GM12878 (cell line): Measurements from ENCODE around the gene NFATC2. TPM values are rescaled to one million over a fixed set of nuclear protein-coding genes. Genes with fewer than 3 reads are reported as not detected.

Experiments
- ATAC-seq: fragments of 200-7000 bp; cut with Tn5 transposase; 3 replicates; pipeline ENCODE4 v1.9.1; 2020; ENCODE audit warnings: mild to moderate bottlenecking, moderate library complexity
- BruUV-seq: library from RNA; stranded (reverse); fragments of 400-500 nt; replicated peaks from 2 replicates; lab custom pipeline; 2021; lab: Mats Ljungman, UMichigan
- CTCF ChIA-PET: fragments of 300-600 bp; sonication (Branson Sonifier 250); formaldehyde crosslinking; extraction: SDS; loops from one replicate; lab custom pipeline; 2021; ENCODE audit warnings: inconsistent platforms; lab: Yijun Ruan, JAX
- POLR2A ChIA-PET: fragments of 350-600 bp; formaldehyde crosslinking; extraction: SDS; loops from one replicate; lab custom pipeline; 2021; ENCODE audit warnings: inconsistent platforms; lab: Charles Lee
- RAD21 ChIA-PET: fragments of 300-600 bp; sonication (Branson Sonifier 250); formaldehyde crosslinking; loops from one replicate; lab custom pipeline; 2023; ENCODE audit warnings: antibody characterized with exemption; ENCODE audit not compliant: unreplicated experiment; lab: Charles Lee
- SMC1A ChIA-PET: fragments of 300-600 bp; sonication (Branson Sonifier 250); formaldehyde crosslinking; loops from one replicate; lab custom pipeline; 2023; ENCODE audit not compliant: unreplicated experiment, uncharacterized antibody; lab: Charles Lee
- DNase-seq: peaks from one replicate; pipeline ENCODE4 v3.0.0-alpha.2; 2011; ENCODE audit warnings: low read depth, low spot score
- FAIRE-seq: peaks from 3 replicates; lab custom pipeline; 2011; peaks lifted over from hg19 to GRCh38; lab: Jason Lieb, UNC
- H2AFZ ChIP-seq: 2 replicates; pipeline ENCODE4 v1.6.0; 2011; ENCODE audit warnings: low read depth, low read length, control low read depth; ENCODE audit not compliant: control insufficient read depth
- H3K27ac ChIP-seq: 2 replicates; pipeline ENCODE4 v1.5.1; 2011; ENCODE audit warnings: control low read depth; ENCODE audit not compliant: control insufficient read depth, insufficient read depth
- H3K27me3 ChIP-seq, 2 experiments: replicated peaks in 1 of 2; 2 replicates each; pipeline versions ENCODE4 v1.6.0 to v1.6.1; 2011; ENCODE audit warnings: low read length in 1 of 2; ENCODE audit not compliant: control insufficient read depth in 2 of 2, insufficient read depth in 2 of 2
- H3K36me3 ChIP-seq, 2 experiments: 2 replicates each; pipeline ENCODE4 v1.5.1; 2011; ENCODE audit warnings: low read length in 1 of 2; ENCODE audit not compliant: control insufficient read depth in 2 of 2, insufficient read depth in 2 of 2
- H3K4me1 ChIP-seq: 2 replicates; pipeline ENCODE4 v1.6.1; 2011; ENCODE audit warnings: mild to moderate bottlenecking, low read length, moderate library complexity, mixed read lengths; ENCODE audit not compliant: control insufficient read depth, insufficient read depth
- H3K4me2 ChIP-seq: 2 replicates; pipeline ENCODE4 v1.6.0; 2011; ENCODE audit warnings: control low read depth; ENCODE audit not compliant: control insufficient read depth, insufficient read depth
- H3K4me3 ChIP-seq: fragments of 200-600 bp; sonication (generic); 2 replicates; pipeline ENCODE4 v1.5.1; 2016
- H3K79me2 ChIP-seq: 2 replicates; pipeline ENCODE4 v1.6.0; 2011; ENCODE audit warnings: low read length; ENCODE audit not compliant: control insufficient read depth, insufficient read depth
- H3K9ac ChIP-seq: 2 replicates; pipeline ENCODE4 v1.8.0; 2011; ENCODE audit warnings: low read length, control low read depth, mixed read lengths; ENCODE audit not compliant: control insufficient read depth, insufficient read depth
- H3K9me3 ChIP-seq: replicated peaks from 3 replicates; pipeline ENCODE4 v1.5.1; 2011; ENCODE audit warnings: mild to moderate bottlenecking, low read length; ENCODE audit not compliant: control insufficient read depth, insufficient read depth
- H4K20me1 ChIP-seq: 2 replicates; pipeline ENCODE4 v1.6.0; 2011; ENCODE audit not compliant: control insufficient read depth, insufficient read depth
- BACH1 ChIP-seq: fragments of 450-650 bp; IDR thresholded peaks from 2 replicates; pipeline ENCODE4 v1.6.1; 2017; ENCODE audit warnings: mild to moderate bottlenecking, borderline replicate concordance
- BMI1 ChIP-seq: fragments of 450-650 bp; IDR thresholded peaks from 2 replicates; pipeline ENCODE4 v1.6.1; 2016; ENCODE audit warnings: mild to moderate bottlenecking, moderate library complexity, borderline replicate concordance
- EED ChIP-seq: sonication (generic); IDR thresholded peaks from 2 replicates; pipeline ENCODE4 v1.6.1; 2016; ENCODE audit warnings: antibody characterized with exemption, low read depth
- ZBED1 ChIP-seq: IDR thresholded peaks from 2 replicates; pipeline ENCODE4 v1.6.1; 2016; ENCODE audit warnings: borderline replicate concordance
- ZNF217 ChIP-seq: fragments of 450-650 bp; IDR thresholded peaks from 2 replicates; pipeline ENCODE4 v1.6.1; 2017; ENCODE audit warnings: antibody characterized with exemption, mild to moderate bottlenecking
- WGBS: methylation state at CpG from one replicate; pipeline ENCODE4 v1.1.6; 2016; ENCODE audit warnings: low lambda C conversion rate; ENCODE audit not compliant: insufficient replicate concordance, insufficient coverage; ENCODE audit errors: missing lambda C conversion rate; 5-methylcytosine and 5-hydroxymethylcytosine counted together
- in situ Hi-C: fragments of 300-500 bp; cut with MboI; formaldehyde crosslinking; loops from 9 replicates; pipeline ENCODE4 v1.14.3; 2018; ENCODE audit warnings: mixed read lengths
- intact Hi-C: fragments of 100-400 bp; cut with micrococcal nuclease; formaldehyde crosslinking; loops from one replicate; pipeline ENCODE4 v1.14.2; 2022; ENCODE audit not compliant: unreplicated experiment
- polyA plus RNA-seq, 11 experiments: library from polyadenylated mRNA; depleted of rRNA in 4 of 11; unstranded in 6 of 11; stranded (reverse) in 5 of 11; fragments of >200 nt; fragmentation: Nextera tagmentation in 4 of 11; fragmentation: Illumina TruSeq in 1 of 11; extraction: Ambion mirVana in 4 of 11; extraction: Trizol in 1 of 11; gene quantifications; 1 replicate in 1 of 11; 2 replicates in 10 of 11; pipeline versions ENCODE4 v1.2.1 to v1.2.3, GENCODE V29; 2011 to 2016; ENCODE audit warnings: inconsistent platforms in 2 of 11, missing spikeins in 2 of 11, low read depth in 1 of 11
- total RNA-seq, 4 experiments: library from RNA; depleted of rRNA in 3 of 4; stranded (reverse); fragments of >200 nt in 3 of 4; fragmentation: Illumina TruSeq in 1 of 4; extraction: Trizol in 1 of 4; gene quantifications; 2 replicates each; pipeline versions ENCODE4 v1.2.1 to v1.2.3, GENCODE V29; 2013 to 2021
- TF ChIP-seq, protein P1 (sequence below): fragments of 450-650 bp; IDR thresholded peaks from 2 replicates; pipeline ENCODE4 v1.6.1; 2017; ENCODE audit warnings: mild to moderate bottlenecking
- TF ChIP-seq, protein P2 (sequence below): IDR thresholded peaks from 2 replicates; pipeline ENCODE4 v1.6.1; 2012; ENCODE audit warnings: low read depth, low read length, improper control_type of control experiment
- TF ChIP-seq, protein P3 (sequence below): IDR thresholded peaks from 2 replicates; pipeline ENCODE4 v1.6.1; 2012; ENCODE audit warnings: low read depth, low read length, improper control_type of control experiment
- TF ChIP-seq, protein P4 (sequence below): IDR thresholded peaks from 2 replicates; pipeline ENCODE4 v1.6.1; 2011; ENCODE audit warnings: borderline replicate concordance, low read depth, mild to moderate bottlenecking, moderate library complexity, low read length; ENCODE audit not compliant: insufficient read depth, poor library complexity, severe bottlenecking

The NFATC2 gene
- total and polyA plus RNA-seq, 10 of the 15 experiments (the other 5 are each of a cell fraction or from before 2014, with no cell fraction given): 3.3 to 20.0 (median 7.3) TPM

DNA sequence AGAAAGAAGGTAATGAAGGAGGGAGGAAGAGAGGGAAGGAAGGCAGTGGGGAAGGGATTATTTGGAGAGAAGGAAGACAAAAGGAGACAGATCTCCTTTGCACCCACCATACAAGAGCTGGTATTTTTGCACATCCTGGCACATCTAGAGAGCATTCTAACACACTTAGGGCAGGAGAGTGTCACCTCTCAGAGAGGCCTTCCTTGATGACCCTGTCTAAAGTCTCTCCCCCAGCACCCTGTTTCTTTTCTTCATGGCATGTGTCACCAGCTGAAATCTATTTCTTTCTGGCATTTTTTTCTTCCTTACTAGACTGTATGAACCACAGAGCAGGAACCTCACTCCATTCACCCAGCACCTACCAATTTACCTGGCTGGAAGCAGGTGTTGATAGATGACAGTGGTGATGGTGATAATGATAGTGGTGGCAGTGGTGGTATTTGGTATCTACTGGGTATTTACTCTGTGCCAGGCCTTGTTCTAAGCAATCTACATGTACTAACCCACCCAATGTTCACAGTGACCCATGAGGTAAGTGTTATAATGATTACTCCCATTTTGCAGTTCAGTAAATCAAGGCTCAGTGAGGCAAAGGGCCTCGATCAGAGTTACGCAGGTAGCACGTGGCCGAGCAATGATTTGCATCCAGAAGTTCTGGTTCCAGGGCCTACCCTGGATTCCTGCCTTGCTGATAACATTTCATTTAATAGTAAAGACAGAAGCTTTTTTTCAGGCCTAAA is 131.8 kb downstream of the NFATC2 start:
- H4K20me1 ChIP-seq: no peaks in the 10 kb centered on the region; the same call in 1 of the 2 replicates
- H3K27ac ChIP-seq: no peak overlapping the region
- H3K27me3 ChIP-seq: no peaks in the 10 kb centered on the region
- no peak overlapping the region for H2AFZ ChIP-seq
- TF ChIP-seq, protein P1, sequence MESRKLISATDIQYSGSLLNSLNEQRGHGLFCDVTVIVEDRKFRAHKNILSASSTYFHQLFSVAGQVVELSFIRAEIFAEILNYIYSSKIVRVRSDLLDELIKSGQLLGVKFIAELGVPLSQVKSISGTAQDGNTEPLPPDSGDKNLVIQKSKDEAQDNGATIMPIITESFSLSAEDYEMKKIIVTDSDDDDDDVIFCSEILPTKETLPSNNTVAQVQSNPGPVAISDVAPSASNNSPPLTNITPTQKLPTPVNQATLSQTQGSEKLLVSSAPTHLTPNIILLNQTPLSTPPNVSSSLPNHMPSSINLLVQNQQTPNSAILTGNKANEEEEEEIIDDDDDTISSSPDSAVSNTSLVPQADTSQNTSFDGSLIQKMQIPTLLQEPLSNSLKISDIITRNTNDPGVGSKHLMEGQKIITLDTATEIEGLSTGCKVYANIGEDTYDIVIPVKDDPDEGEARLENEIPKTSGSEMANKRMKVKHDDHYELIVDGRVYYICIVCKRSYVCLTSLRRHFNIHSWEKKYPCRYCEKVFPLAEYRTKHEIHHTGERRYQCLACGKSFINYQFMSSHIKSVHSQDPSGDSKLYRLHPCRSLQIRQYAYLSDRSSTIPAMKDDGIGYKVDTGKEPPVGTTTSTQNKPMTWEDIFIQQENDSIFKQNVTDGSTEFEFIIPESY: no peak
- TF ChIP-seq, protein P2, sequence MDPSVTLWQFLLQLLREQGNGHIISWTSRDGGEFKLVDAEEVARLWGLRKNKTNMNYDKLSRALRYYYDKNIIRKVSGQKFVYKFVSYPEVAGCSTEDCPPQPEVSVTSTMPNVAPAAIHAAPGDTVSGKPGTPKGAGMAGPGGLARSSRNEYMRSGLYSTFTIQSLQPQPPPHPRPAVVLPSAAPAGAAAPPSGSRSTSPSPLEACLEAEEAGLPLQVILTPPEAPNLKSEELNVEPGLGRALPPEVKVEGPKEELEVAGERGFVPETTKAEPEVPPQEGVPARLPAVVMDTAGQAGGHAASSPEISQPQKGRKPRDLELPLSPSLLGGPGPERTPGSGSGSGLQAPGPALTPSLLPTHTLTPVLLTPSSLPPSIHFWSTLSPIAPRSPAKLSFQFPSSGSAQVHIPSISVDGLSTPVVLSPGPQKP: no peak
- TF ChIP-seq ZBED1 (no peak), BACH1 (no peak), EED (no peak), BMI1 (no peak), ZNF217 (no peak)
- TF ChIP-seq, protein P3, sequence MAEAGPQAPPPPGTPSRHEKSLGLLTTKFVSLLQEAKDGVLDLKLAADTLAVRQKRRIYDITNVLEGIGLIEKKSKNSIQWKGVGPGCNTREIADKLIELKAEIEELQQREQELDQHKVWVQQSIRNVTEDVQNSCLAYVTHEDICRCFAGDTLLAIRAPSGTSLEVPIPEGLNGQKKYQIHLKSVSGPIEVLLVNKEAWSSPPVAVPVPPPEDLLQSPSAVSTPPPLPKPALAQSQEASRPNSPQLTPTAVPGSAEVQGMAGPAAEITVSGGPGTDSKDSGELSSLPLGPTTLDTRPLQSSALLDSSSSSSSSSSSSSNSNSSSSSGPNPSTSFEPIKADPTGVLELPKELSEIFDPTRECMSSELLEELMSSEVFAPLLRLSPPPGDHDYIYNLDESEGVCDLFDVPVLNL: no peak
- TF ChIP-seq, protein P4, sequence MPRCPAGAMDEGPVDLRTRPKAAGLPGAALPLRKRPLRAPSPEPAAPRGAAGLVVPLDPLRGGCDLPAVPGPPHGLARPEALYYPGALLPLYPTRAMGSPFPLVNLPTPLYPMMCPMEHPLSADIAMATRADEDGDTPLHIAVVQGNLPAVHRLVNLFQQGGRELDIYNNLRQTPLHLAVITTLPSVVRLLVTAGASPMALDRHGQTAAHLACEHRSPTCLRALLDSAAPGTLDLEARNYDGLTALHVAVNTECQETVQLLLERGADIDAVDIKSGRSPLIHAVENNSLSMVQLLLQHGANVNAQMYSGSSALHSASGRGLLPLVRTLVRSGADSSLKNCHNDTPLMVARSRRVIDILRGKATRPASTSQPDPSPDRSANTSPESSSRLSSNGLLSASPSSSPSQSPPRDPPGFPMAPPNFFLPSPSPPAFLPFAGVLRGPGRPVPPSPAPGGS: no peak
- ChIA-PET RAD21 (no interaction called here), SMC1A (no interaction called here), CTCF (no interaction called here), POLR2A (interaction anchor here (0.5 kb wide), 1 partner anchor 13 kb away, joined by 9 read pairs; no protein-coding TSS in a partner anchor)
- H3K9ac ChIP-seq: no peak overlapping the region
- H3K4me2 ChIP-seq: no peak overlapping the region
- H3K4me3 ChIP-seq: no peak overlapping the region
- 90% methylated on average over 4 of the region's 4 CpGs for WGBS
- FAIRE-seq: no peak
- BruUV-seq: no TSS peak
- no peak for ATAC-seq
- H3K4me1 ChIP-seq: peaks cover 31% of the 10 kb centered on the region
- peaks cover 8 to 10% of the 10 kb centered on the region in 2 experiments for H3K36me3 ChIP-seq
- intact Hi-C loops: no loop called here
- no peaks in the 10 kb centered on the region; the same call in 1 of the 2 replicates for H3K79me2 ChIP-seq
- DNase-seq: no peak
- no peaks in the 10 kb centered on the region; the same call in 2 of the 3 replicates for H3K9me3 ChIP-seq
- in situ Hi-C loops: loop anchor here (25.0 kb wide), 1 partner anchor 752 kb away; no protein-coding TSS in a partner anchor
